Nasal cavity respiratory epithelium epithelial cell of viscerocranial mucosa (primary cell): ENCODE measurements around the gene CCR4. TPM values are rescaled to one million over a fixed set of nuclear protein-coding genes. Genes with fewer than 3 reads are reported as not detected.

Source experiments
- total RNA-seq: library from RNA; depleted of rRNA; stranded (reverse); fragments of >200 nt; gene quantifications from 2 replicates; pipeline ENCODE4 v1.2.3, GENCODE V29; 2014

CCR4 gene
- not detected in 2 replicates for total RNA-seq

GRCh38 chr3:32951410-32951811, at the start of gene CCR4:
CCR4 (plus strand) TSS chr3:32951644; CDS start chr3:32953423, 1,779 bp downstream.

Other genes starting within 250 kb of the CCR4 start
- under 0.01 TPM in 2 replicates for gene TRIM71, start 133.6 kb upstream of the CCR4 start, total RNA-seq
- gene GLB1, start 145.5 kb downstream of the CCR4 start, total RNA-seq = 57.8 and 130 TPM in 2 replicates
- gene TMPPE, start 145.5 kb downstream of the CCR4 start, total RNA-seq = 5.8 and 13.0 TPM in 2 replicates
- gene CRTAP, start 162.4 kb downstream of the CCR4 start, total RNA-seq = 114 and 217 TPM in 2 replicates